Fibroblast of skin of right biceps (primary cell): ENCODE measurements around the gene TSC22D2.

Source experiments
- DNase-seq: peaks from one replicate; pipeline ENCODE4 v3.0.0-alpha.2; 2013

TSC22D2 gene

GRCh38 chr3:150408221-150409124 is at the start of gene TSC22D2:
Gene TSC22D2, plus strand, starts transcription at chr3:150408298. Its CDS starts 1,053 bp downstream, at chr3:150409351.
- DNase-seq = peak; percentile 96

- peak; percentile 74 for DNase-seq
Observed at GRCh38 chr3:150359381-150359780, 48.7 kb upstream of the TSC22D2 start.

DNA sequence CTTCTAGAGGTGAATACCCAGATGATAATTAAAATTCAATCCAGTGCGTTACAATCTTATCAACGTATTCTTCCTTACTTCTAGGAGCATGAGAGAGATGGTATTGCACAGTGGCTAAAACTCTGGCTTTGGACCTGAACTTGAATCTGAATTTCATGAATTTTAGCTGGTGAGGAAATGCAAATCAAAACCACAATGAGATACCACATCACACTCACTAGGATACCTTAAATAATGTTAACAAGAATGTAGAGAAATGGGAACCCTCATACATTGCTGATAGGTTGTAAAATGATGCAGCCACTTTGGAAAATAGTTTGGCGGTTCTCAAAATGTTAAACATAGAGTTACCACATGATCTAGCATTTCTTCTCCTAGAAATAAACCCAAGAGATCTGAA is 47.1 kb upstream of the TSC22D2 start:
- no peak for DNase-seq

DNA sequence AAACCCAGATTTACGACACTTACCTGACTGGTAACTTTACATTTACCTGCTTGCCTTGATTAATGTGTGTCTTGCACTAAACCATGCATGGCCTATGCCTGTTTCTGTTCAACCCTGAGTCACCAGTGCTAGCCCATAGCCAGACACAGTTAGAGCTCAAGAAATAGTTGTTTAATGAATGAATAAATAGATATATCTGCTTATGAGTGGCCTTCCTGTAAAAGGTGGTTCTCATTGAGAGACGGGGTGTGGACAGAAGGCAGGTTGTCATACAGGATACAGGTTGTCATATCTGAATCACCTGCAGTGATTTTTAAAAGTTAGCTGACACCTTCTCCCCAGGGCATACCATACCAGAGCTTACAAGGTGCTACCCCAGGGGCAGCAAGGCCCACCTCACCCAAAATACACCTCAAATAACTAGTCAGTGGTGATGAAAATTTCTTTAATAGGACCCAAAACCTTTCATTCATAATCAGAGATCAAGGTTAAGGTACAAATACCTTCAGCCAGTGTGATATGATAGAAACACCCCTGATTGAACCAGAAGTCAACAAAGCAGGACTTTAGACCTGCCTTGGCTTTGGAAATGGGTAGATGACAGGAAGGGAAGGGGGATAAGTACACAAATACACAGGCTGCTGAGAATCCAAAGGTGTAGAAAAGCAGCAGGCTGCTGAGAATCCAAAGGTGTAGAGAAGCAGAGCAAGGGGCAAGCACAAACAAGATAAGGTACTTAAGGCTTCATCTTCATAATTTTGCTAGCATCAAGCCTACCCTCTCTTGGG is 45.4 kb upstream of the TSC22D2 start:
- no peak for DNase-seq

GRCh38 chr3:150363420-150363819 is 44.7 kb upstream of the TSC22D2 start:
- DNase-seq = no peak

DNA sequence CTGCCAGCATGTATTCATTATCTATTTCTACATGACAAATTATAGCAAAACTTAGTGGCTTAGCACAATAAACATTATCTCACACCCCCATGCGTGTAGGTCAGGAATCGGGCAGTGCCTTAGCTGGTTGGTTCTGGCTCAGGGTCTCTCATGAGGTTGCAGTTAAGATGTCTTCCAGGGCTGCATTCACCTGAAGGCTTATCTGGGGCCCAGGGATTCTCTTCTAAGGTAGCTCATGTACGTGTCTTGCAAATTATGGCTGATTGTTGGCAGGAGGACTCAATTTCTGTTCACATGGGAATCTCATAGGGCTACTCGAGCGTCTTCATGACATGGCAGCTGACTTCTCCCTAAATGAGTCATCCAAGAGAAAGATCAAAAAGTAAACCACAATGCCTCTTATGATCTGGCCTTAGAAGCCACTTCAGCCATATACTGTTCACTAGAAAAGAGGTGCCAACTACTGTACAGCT is 42.9 kb upstream of the TSC22D2 start:
- DNase-seq = peak; percentile 70

DNA sequence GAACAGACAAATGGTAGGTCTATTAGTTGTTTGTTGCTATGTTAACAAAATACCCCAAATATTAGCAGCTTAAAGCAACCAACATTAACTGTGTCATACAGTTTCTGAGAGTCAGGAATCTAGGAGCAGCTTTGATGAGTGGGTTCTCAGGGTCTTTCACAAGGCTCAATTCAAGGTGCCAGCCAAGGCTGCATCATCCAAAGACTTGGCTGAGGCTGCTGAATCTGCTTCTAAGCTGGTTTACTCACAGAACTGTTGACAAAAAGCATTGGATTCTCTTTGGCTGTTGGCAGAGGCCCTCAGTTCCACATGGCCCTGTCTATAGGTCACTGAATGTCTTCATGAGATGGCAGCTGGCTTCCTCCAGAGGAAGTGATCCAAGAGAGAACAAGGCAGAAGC is 40.3 kb upstream of the TSC22D2 start:
- DNase-seq = no peak

DNA sequence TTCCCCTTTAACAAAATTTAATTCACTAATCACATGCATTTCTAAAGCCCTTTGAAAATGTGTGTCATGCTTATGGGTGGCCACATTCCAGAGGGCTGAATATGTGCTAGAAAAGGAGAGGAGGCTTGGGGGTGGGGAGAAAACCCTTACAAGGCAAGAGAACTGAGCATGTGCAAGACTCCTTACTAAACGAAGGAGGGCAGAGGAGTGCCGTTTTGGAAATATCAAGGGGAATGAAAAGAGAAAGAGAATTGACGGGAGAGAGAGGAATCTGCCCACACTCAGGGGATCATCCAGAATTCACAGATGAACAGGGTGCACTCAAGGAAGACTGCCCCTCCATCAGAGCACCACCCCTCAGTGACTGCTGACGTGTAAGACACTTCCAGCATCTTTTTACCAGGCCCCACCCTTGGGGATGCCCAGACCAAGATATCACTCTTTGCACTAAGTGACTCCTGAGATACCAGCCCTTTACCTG is 37.9 kb upstream of the TSC22D2 start:
- peak; percentile 99 for DNase-seq

GRCh38 chr3:150370999-150371398 is 37.1 kb upstream of the TSC22D2 start:
- DNase-seq = no peak

GRCh38 chr3:150371741-150372254 is 36.3 kb upstream of the TSC22D2 start:
- DNase-seq = peak; percentile 100

DNA sequence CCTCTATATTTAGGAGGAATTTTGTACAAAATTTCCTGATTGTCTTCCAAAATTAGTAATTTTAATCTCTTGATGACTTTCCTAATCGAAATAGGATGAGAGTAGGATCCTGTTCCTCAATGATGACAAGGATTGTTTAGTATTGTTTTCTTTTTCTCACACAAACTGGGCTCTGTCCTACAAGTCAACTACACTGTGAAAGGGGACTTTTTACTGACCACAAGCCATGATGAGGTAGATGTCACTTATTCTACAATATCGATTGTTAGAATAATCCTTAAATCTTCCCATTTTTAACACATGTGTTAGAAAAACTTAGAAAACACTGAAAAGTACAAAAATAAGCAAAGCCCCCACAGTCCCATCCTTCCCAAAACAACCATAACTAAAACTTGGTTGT is 35.8 kb upstream of the TSC22D2 start:
- no peak for DNase-seq

GRCh38 chr3:150372722-150373121 is 35.4 kb upstream of the TSC22D2 start:
- DNase-seq = peak; percentile 58

GRCh38 chr3:150373234-150373875 is 34.7 kb upstream of the TSC22D2 start:
- no peak for DNase-seq

DNA sequence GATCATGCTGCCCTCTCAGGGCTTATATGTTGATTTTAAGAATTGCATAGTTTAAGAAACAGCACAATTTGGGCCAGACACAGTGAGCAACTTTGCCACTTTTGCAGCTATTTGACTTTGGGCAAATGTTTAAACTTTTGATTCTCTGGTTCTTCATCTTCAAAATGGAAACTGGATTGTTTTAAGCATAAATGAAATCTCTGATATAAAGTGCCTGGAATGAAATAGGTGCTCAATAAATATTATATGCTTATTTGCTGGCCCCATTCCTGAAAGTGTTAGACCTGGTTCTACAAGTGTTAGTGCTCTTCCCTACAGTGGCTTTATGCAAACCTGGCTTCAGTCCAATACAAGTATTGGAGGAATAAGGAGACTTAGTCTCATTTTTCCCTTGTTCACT is 33.1 kb upstream of the TSC22D2 start:
- no peak for DNase-seq

DNA sequence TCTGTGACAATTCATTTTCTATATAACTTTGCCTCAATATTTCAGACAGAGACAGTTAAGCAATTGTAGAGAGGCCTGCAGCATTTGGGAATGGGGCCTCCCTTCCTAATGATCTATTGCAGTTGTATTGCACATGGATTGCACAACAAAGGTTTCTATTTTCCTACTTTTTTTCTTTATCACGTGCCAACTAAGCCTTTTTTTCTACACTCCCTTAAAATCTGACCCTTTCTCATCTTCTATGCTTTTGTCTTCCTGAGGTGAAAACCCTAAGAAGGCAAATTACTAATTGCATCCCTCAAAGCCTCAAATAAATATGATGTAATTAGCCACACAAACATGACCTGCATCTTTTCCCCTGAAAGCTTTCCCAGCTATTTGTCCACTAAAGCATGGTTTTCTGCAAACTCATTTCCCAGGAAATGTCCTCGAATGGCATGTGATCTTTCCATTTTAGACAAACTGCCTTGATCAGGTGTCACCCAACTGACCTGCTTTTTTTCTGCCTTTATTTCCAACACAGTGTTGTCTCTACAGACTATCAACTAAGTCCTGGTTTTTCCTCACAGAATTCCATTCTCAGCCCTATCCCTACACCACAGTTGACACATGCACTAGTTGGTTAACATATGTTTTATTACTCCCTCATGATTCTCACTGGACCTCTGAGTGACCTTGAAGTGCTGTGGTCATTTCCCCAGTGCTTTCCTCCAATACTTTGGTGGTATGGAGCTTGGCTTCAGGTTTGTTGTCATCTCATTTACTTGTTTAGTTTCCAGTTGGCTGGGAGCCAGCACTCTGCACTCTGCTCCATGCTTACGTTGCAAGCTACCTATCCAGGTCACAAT is 31.9 kb upstream of the TSC22D2 start:
- DNase-seq = peak; percentile 60

DNA sequence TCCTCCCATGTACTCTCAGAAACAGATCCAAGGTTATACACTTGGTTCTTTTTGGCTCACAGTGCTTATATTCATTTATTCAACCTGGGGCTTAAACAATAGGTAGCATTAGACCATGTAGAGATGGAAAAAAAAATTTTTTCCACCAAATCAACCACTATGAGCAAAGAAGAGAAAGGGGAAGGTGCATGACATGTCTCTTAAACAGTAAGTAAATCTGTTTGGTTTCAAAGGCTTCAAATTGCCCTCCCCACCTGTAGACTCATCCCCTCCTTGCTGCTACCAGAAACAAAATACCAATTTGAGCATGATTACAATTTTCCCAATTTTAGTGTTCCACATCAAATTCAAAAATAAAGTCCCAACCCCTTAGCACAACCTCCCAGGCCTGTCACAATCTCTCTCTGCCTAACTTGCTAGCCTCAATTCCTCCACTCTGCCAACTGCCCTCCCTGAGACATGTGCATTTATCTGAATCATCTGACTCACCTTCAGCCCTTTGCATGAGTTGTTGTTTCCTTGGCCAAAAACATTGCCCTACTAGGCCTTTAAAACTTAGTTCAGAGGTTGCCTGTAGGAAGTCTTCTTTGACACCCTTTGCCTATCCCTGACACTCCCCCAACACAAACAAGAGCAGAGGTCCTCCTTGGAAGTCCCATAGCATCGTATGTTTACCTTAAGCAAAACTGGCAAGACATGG is 30.3 kb upstream of the TSC22D2 start:
- DNase-seq = no peak

- DNase-seq = no peak
Observed at GRCh38 chr3:150378301-150378748, 29.8 kb upstream of the TSC22D2 start.

- DNase-seq = no peak
Observed at GRCh38 chr3:150379469-150379868, 28.6 kb upstream of the TSC22D2 start.

DNA sequence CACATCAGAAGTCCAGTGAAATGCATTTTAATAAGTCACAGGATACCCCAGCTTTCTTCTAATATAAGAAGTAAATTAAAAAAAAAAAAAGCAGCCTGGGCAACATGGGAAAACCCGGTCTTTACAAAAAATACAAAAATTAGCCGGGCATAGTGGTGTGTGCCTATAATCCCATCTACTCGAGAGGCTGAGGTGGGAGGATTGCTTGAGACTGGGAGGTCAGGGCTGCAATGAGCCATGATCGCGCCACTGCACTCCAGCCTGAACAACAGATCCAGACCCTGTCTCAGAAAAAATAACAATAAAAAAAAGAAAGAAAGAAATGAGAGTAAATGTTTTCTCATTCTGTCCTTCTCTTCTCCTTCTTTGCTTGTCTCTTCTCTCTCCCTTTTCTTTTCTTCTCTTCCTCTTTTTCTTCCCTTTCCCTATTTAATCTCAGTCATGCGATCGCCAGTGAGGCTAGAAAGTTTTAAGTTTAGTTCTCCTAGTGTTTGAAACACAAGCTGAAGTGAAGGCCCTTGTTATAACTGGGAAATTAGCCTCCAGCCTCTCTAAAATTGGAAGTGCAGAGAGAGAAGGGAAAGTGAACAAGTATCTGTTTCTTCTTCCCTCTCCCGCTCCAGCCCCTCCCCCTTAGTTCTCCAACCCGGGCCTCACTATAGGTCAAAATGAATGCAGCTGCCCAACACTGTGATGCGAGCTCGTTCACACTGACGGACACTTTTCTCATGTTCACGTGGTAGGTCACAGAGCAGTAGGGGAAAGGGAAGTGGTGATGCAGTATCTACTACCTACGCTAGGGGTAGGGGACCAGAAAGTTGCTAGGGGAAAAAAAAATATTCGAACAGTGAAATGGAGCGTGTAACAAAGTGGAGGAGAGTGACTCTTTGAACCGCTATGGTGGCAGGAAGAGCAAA is 23.5 kb upstream of the TSC22D2 start:
- DNase-seq = peak; percentile 51
